Neutrophil (primary cell): ENCODE results near the gene CHCHD6.

ENCODE experiments used
- H3K27ac ChIP-seq: fragments of 200-600 bp; sonication (generic); 2 replicates; pipeline ENCODE4 v1.5.1; 2016; ENCODE audit warnings: mild to moderate bottlenecking, moderate library complexity
- H3K27me3 ChIP-seq: fragments of 200-600 bp; sonication (generic); 2 replicates; pipeline ENCODE4 v1.6.0; 2016; ENCODE audit warnings: mild to moderate bottlenecking
- H3K36me3 ChIP-seq: fragments of 200-600 bp; sonication (generic); 2 replicates; pipeline ENCODE4 v1.5.1; 2017
- H3K4me1 ChIP-seq, 2 experiments: fragments of 200-600 bp in 1 of 2; sonication (generic) in 1 of 2; 1 replicate in 1 of 2; 2 replicates in 1 of 2; pipeline versions ENCODE4 v1.5.1 to v1.6.1; 2013 to 2016; ENCODE audit warnings: low read depth in 1 of 2, low read length in 1 of 2, mild to moderate bottlenecking in 1 of 2, moderate library complexity in 1 of 2; ENCODE audit not compliant: control insufficient read depth in 1 of 2, insufficient read depth in 1 of 2
- H3K4me3 ChIP-seq, 2 experiments: fragments of 200-600 bp in 1 of 2; sonication (generic) in 1 of 2; 1 replicate in 1 of 2; 2 replicates in 1 of 2; pipeline ENCODE4 v1.5.1; 2013 to 2016; ENCODE audit warnings: low read depth in 1 of 2, low read length in 1 of 2, mild to moderate bottlenecking in 1 of 2, moderate library complexity in 1 of 2
- H3K9me3 ChIP-seq: fragments of 200-600 bp; sonication (generic); 2 replicates; pipeline ENCODE4 v1.5.1; 2016
- CTCF ChIP-seq: fragments of 200-600 bp; sonication (generic); IDR thresholded peaks from 2 replicates; pipeline ENCODE4 v1.5.1; 2016; ENCODE audit warnings: antibody characterized with exemption

Gene CHCHD6

GRCh38 chr3:126865736-126866135 is 161.7 kb downstream of the CHCHD6 start:
- H3K27ac ChIP-seq, result no peak overlapping the region
- no peaks in the 10 kb centered on the region for H3K9me3 ChIP-seq
- H3K27me3 ChIP-seq, result no peaks in the 10 kb centered on the region
- no peaks in the 10 kb centered on the region for H3K36me3 ChIP-seq
- H3K4me3 ChIP-seq, result no peak overlapping the region
- TF ChIP-seq CTCF, result no peak
- no peaks in the 10 kb centered on the region for H3K4me1 ChIP-seq

GRCh38 chr3:126866175-126866759 is 162.2 kb downstream of the CHCHD6 start:
- Histone ChIP-seq H3K4me1 (no peaks in the 10 kb centered on the region), H3K9me3 (no peaks in the 10 kb centered on the region), H3K36me3 (no peaks in the 10 kb centered on the region), H3K27me3 (no peaks in the 10 kb centered on the region), H3K27ac (no peak overlapping the region), H3K4me3 (no peak overlapping the region)
- no peak for TF ChIP-seq CTCF

GRCh38 chr3:126867190-126867862 is 163.3 kb downstream of the CHCHD6 start:
- no peak for TF ChIP-seq CTCF
- no peaks in the 10 kb centered on the region for H3K36me3 ChIP-seq
- H3K27ac ChIP-seq, result no peak overlapping the region

GRCh38 chr3:126867863-126868200 is 163.8 kb downstream of the CHCHD6 start:
- Histone ChIP-seq H3K36me3 (no peaks in the 10 kb centered on the region), H3K9me3 (no peaks in the 10 kb centered on the region), H3K27me3 (no peaks in the 10 kb centered on the region), H3K4me1 (no peaks in the 10 kb centered on the region), H3K27ac (no peak overlapping the region), H3K4me3 (no peak overlapping the region)
- no peak for TF ChIP-seq CTCF

More at GRCh38 chr3:126867190-126867862, 163.3 kb downstream of the CHCHD6 start:
- Histone ChIP-seq H3K4me3 (no peak overlapping the region), H3K27me3 (no peaks in the 10 kb centered on the region), H3K9me3 (no peaks in the 10 kb centered on the region), H3K4me1 (no peaks in the 10 kb centered on the region)

GRCh38 chr3:126870608-126871210 is 166.7 kb downstream of the CHCHD6 start:
- Histone ChIP-seq H3K27me3 (no peaks in the 10 kb centered on the region), H3K4me1 (no peaks in the 10 kb centered on the region), H3K9me3 (no peaks in the 10 kb centered on the region), H3K27ac (no peak overlapping the region), H3K36me3 (no peaks in the 10 kb centered on the region), H3K4me3 (no peak overlapping the region)
- no peak for TF ChIP-seq CTCF
